HCT116 (cell line): Measurements from ENCODE around the gene MED7. TPM values are rescaled to one million over a fixed set of nuclear protein-coding genes. Genes with fewer than 3 reads are reported as not detected.
"Not testable (repeated sequence)": the region's sequence is repeated elsewhere in the genome, so short reads cannot be mapped to it uniquely, and the experiment has no call there.

Experiments
- ATAC-seq: fragments of 200-7000 bp; cut with Tn5 transposase; 2 replicates; pipeline ENCODE4 v1.9.1; 2020; ENCODE audit warnings: mild to moderate bottlenecking, moderate library complexity
- BruUV-seq: library from RNA; stranded (reverse); fragments of 400-500 nt; replicated peaks from 2 replicates; lab custom pipeline; 2021; lab: Mats Ljungman, UMichigan
- CTCF ChIA-PET: fragments of 300-600 bp; sonication (Branson Sonifier 250); formaldehyde crosslinking; loops from one replicate; lab custom pipeline; 2021; ENCODE audit warnings: antibody characterized with exemption; lab: Charles Lee
- POLR2A ChIA-PET: fragments of 300-600, 350-600 bp; sonication (Branson Sonifier 250); formaldehyde crosslinking; loops from one replicate; lab custom pipeline; 2021; ENCODE audit warnings: antibody characterized with exemption; lab: Charles Lee
- RAD21 ChIA-PET, 2 experiments: fragments of 300-600 bp; sonication (Branson Sonifier 250); formaldehyde crosslinking; loops; one replicate each; lab custom pipeline; 2023; ENCODE audit warnings: low total read pairs in 2 of 2; ENCODE audit not compliant: uncharacterized antibody in 2 of 2, unreplicated experiment in 2 of 2, low non-redundant PET in 1 of 2; lab: Charles Lee
- DNase-seq: peaks from one replicate; pipeline ENCODE4 v3.0.0-alpha.2; 2010; ENCODE audit warnings: low read depth, low spot score
- H2AFZ ChIP-seq: fragments of 200-600 bp; shearing (Covaris generic), sonication (generic); 2 replicates; pipeline ENCODE4 v1.6.1; 2017; ENCODE audit warnings: low read depth, mixed run types, mixed read lengths, antibody characterized with exemption, low read length; ENCODE audit not compliant: poor library complexity, severe bottlenecking
- H3K27ac ChIP-seq: 2 replicates; pipeline ENCODE4 v1.5.1; 2012; ENCODE audit warnings: low read depth, low read length
- H3K27me3 ChIP-seq: fragments of 200-600 bp; sonication (generic); 2 replicates; pipeline ENCODE4 v1.6.1; 2016; ENCODE audit warnings: mixed run types, low read length, mixed read lengths; ENCODE audit not compliant: insufficient read depth
- H3K36me3 ChIP-seq, 2 experiments: fragments of 200-500 bp in 1 of 2; fragments of 200-600 bp in 1 of 2; sonication (Bioruptor generic) in 1 of 2; sonication (generic) in 1 of 2; 2 replicates each; pipeline versions ENCODE4 v1.5.1 to v1.6.1; 2014 to 2016; ENCODE audit warnings: low read length in 2 of 2, inconsistent platforms in 1 of 2, mixed read lengths in 1 of 2, mixed run types in 1 of 2; ENCODE audit not compliant: insufficient read depth in 2 of 2, control insufficient read depth in 1 of 2
- H3K4me1 ChIP-seq, 2 experiments: fragments of 200-600 bp in 1 of 2; sonication (generic) in 1 of 2; 2 replicates each; pipeline versions ENCODE4 v1.5.1 to v1.6.1; 2012 to 2017; ENCODE audit warnings: low read length in 2 of 2, inconsistent platforms in 1 of 2, mild to moderate bottlenecking in 1 of 2, mixed read lengths in 1 of 2, mixed run types in 1 of 2, moderate library complexity in 1 of 2; ENCODE audit not compliant: insufficient read depth in 2 of 2, control insufficient read depth in 1 of 2
- H3K4me2 ChIP-seq: fragments of 200-600 bp; sonication (generic); 2 replicates; pipeline ENCODE4 v1.6.1; 2017; ENCODE audit warnings: mixed run types, low read length, mixed read lengths
- H3K4me3 ChIP-seq, 2 experiments: fragments of 200-600 bp in 1 of 2; sonication (generic) in 1 of 2; replicated peaks in 1 of 2; 2 replicates each; pipeline ENCODE4 v1.5.1; 2011 to 2016; ENCODE audit warnings: low read length in 2 of 2, control low read depth in 1 of 2, low read depth in 1 of 2, mild to moderate bottlenecking in 1 of 2, mixed read lengths in 1 of 2, mixed run types in 1 of 2
- H3K79me2 ChIP-seq: fragments of 200-600 bp; sonication (generic); 2 replicates; pipeline ENCODE4 v1.6.1; 2017; ENCODE audit warnings: mild to moderate bottlenecking, mixed run types, low read length, moderate library complexity, mixed read lengths; ENCODE audit not compliant: insufficient read depth
- H3K9ac ChIP-seq: fragments of 200-600 bp; sonication (generic); 2 replicates; pipeline ENCODE4 v1.6.1; 2016; ENCODE audit warnings: low read length, mixed read lengths
- H3K9me2 ChIP-seq: fragments of 200-600 bp; sonication (generic), shearing (Covaris generic); 2 replicates; pipeline ENCODE4 v1.6.1; 2017; ENCODE audit warnings: mixed run types, mild to moderate bottlenecking, moderate library complexity; ENCODE audit not compliant: insufficient read depth
- H3K9me3 ChIP-seq, 2 experiments: fragments of 200-500 bp in 1 of 2; fragments of 200-600 bp in 1 of 2; sonication (Bioruptor generic) in 1 of 2; sonication (generic) in 1 of 2; 2 replicates each; pipeline ENCODE4 v1.6.1; 2014 to 2017; ENCODE audit warnings: low read length in 2 of 2, mixed read lengths in 2 of 2, inconsistent platforms in 1 of 2, low read depth in 1 of 2, mild to moderate bottlenecking in 1 of 2, mixed run types in 1 of 2, moderate library complexity in 1 of 2; ENCODE audit not compliant: control insufficient read depth in 1 of 2, insufficient read depth in 1 of 2
- H4K20me1 ChIP-seq: fragments of 200-600 bp; sonication (generic), shearing (Covaris generic); 2 replicates; pipeline ENCODE4 v1.6.1; 2017; ENCODE audit warnings: mixed run types, mild to moderate bottlenecking, moderate library complexity; ENCODE audit not compliant: insufficient read depth
- CEBPB ChIP-seq: IDR thresholded peaks from 2 replicates; pipeline ENCODE4 v1.6.1; 2012; ENCODE audit warnings: low read depth
- CTCF ChIP-seq, 3 experiments: fragments of 200-600 bp in 1 of 3; sonication (generic) in 1 of 3; IDR thresholded peaks in 2 of 3; conservative IDR thresholded peaks in 1 of 3; 2 replicates each; pipeline ENCODE4 v1.5.1; 2012 to 2017; ENCODE audit warnings: low read depth in 2 of 3, low read length in 2 of 3, antibody characterized with exemption in 1 of 3, borderline replicate concordance in 1 of 3, control low read depth in 1 of 3, mild to moderate bottlenecking in 1 of 3, mixed read lengths in 1 of 3, mixed run types in 1 of 3, moderate library complexity in 1 of 3; ENCODE audit not compliant: insufficient read depth in 1 of 3
- EGR1 ChIP-seq: IDR thresholded peaks from 2 replicates; pipeline ENCODE4 v1.6.1; 2012; ENCODE audit warnings: low read depth
- EZH2 ChIP-seq: fragments of 200-600 bp; sonication (generic); IDR thresholded peaks from 2 replicates; pipeline ENCODE4 v1.6.1; 2017; ENCODE audit warnings: antibody characterized with exemption, mixed run types
- POLR2A ChIP-seq: IDR thresholded peaks from 2 replicates; pipeline ENCODE4 v1.7.0; 2011; ENCODE audit warnings: borderline replicate concordance; ENCODE audit not compliant: insufficient read depth, insufficient read length; ENCODE audit errors: extremely low read depth
- POLR2AphosphoS5 ChIP-seq: IDR thresholded peaks from 2 replicates; pipeline ENCODE4 v1.6.1; 2011; ENCODE audit warnings: mild to moderate bottlenecking, low read depth, low read length, moderate library complexity
- SIN3A ChIP-seq: IDR thresholded peaks from 2 replicates; pipeline ENCODE4 v1.6.1; 2012; ENCODE audit warnings: low read depth
- intact Hi-C: fragments of 100-400 bp; cut with micrococcal nuclease; formaldehyde crosslinking; loops from 2 replicates; pipeline ENCODE4 v1.10.0; 2022
- total RNA-seq: library from RNA; stranded (reverse); gene quantifications from one replicate; pipeline ENCODE4 v1.2.1, GENCODE V29; 2021; ENCODE audit not compliant: unreplicated experiment

The MED7 gene
- total RNA-seq, 1 experiment from 2014 or later = 9.1 TPM

DNA sequence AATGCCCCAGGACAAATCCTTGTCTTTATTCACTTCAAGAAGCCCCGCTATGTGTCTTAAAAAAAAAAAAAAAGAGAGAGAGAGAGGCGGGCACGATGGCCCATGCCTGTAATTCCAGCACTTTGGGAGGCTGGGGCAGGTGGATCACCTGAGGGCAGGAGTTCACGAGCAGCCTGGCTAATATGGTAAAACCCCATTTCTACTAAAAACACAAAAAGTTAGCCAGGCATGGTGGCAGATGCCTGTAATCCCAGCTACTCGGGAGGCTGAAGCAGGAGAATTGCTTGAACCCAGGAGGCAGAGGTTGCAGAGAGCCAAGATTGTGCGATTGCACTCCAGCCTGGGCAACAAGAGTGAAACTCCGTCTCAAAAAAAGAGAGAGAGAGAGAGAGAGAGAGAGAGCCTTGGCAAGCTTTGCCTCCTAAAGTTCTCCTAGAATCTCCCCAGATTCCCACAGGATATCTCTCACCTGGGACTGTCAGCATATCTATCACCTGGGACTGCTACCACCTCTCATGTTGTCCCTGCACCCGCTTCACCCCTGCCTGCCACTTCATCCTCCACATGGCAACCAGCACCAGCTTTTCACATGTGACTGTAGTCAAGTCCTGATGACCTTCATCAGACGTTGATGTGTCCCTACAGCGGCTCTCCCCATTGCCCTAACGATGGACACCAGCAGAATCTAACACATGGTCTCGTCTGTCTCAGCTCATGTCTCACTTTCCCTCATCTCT, 43.8 kb upstream of the MED7 start (continued):
- TF ChIP-seq EZH2 (no peak), POLR2AphosphoS5 (no peak), POLR2A (no peak), SIN3A (no peak), EGR1 (no peak), CTCF (IDR thresholded peaks at IDR 0.05 in 2 of 3, conservative IDR thresholded peaks at IDR 0.05 in 1 of 3; ENCODE audit: borderline replicate concordance in 1 of 3, insufficient read depth in 1 of 3, low read depth in 2 of 3, low read length in 2 of 3) (no peak), CEBPB (no peak)

GRCh38 chr5:157185122-157185521, 42.5 kb upstream of the MED7 start:
- H3K36me3 ChIP-seq, RAD21 ChIA-PET, H2AFZ ChIP-seq, H3K4me3 ChIP-seq, CTCF ChIA-PET, H3K9ac ChIP-seq, BruUV-seq, H3K4me1 ChIP-seq, ATAC-seq, DNase-seq, H3K4me2 ChIP-seq, POLR2A ChIA-PET, H4K20me1 ChIP-seq, H3K79me2 ChIP-seq, H3K9me2 ChIP-seq, H3K27ac ChIP-seq, H3K9me3 ChIP-seq, intact Hi-C loops: not testable (repeated sequence)
- peaks cover 47% of the 10 kb centered on the region for H3K27me3 ChIP-seq
